ENCODE data around the gene SHC2. TPM values are rescaled to one million over a fixed set of nuclear protein-coding genes. Genes with fewer than 3 reads are reported as not detected.

The SHC2 gene
- total RNA-seq, 1 experiment from 2014 or later, result 16.6 TPM

DNA sequence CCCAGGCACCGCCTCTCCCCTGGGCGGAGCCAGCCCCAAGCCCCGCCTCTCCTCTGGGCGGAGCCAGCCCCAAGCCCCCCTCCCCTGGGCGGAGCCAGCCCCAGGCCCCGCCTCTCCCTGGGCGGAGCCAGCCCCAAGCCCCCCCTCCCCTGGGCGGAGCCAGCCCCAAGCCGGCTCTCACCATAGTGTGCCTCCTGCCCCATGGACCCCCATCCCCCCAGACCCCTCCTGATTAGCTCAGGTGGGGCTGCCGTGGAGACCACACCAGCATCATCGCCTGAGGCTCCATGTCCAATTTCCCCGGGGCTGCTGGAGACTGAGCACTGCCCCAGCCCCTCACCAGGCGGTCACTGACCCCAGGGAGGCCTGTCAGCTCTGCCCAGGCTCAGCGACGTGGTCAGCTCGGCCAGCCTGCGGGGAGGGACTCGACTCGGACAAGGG lies 31.3 kb upstream of the SHC2 start:
- H4K20me1 ChIP-seq (ENCODE audit: control insufficient read depth, insufficient read depth, insufficient read length), result no peaks in the 10 kb centered on the region
- peaks cover 2 to 17% of the 10 kb centered on the region in 2 experiments; a peak in 3 of 4 replicates for H3K4me1 Mint-ChIP-seq
- no peak overlapping the region for H2BK12ac ChIP-seq (ENCODE audit: insufficient read length, low read depth, low read length)
- peaks cover 4% of the 10 kb centered on the region for H3K23me2 ChIP-seq (ENCODE audit: insufficient read length, low read depth, low read length, poor library complexity, severe bottlenecking)
- no peak overlapping the region for H3K27ac Mint-ChIP-seq
- no peak overlapping the region for H2AFZ ChIP-seq (ENCODE audit: low read length)
- H3K56ac ChIP-seq (ENCODE audit: insufficient read length, low read depth, low read length), result no peak overlapping the region
- H3K79me2 ChIP-seq (ENCODE audit: insufficient read depth, low read length), result no peaks in the 10 kb centered on the region
- no peak overlapping the region for H3K9ac ChIP-seq (ENCODE audit: extremely low read depth, insufficient read length, low read length)
- H3T11ph ChIP-seq (ENCODE audit: low read length), result no peak overlapping the region
- no peak overlapping the region for H2BK5ac ChIP-seq (ENCODE audit: insufficient read length, low read length)
- H3K18ac ChIP-seq (ENCODE audit: insufficient read length, low read depth, low read length), result no peak overlapping the region
- no peaks in the 10 kb centered on the region for H3K27me3 ChIP-seq (ENCODE audit: insufficient read depth, low read length)
- no peaks in the 10 kb centered on the region for H3K36me3 Mint-ChIP-seq (ENCODE audit: insufficient read depth in 1 of 3, low read depth in 3 of 3)
- peaks cover 16% of the 10 kb centered on the region for H3K27me3 Mint-ChIP-seq (ENCODE audit: low read depth)
- H4K5ac ChIP-seq (ENCODE audit: insufficient read length, low read depth, low read length), result no peak overlapping the region
- no peak overlapping the region for H2BK15ac ChIP-seq (ENCODE audit: low read depth, low read length)
- DNase-seq, result peak; percentile 59
- H3K4me3 Mint-ChIP-seq, result no peak overlapping the region
- no peak overlapping the region for H3K4me2 ChIP-seq (ENCODE audit: insufficient read depth, insufficient read length, low read length)
- H3K9me3 Mint-ChIP-seq, result peaks cover 3 to 4% of the 10 kb centered on the region in 2 experiments; a peak in 2 of 5 replicates
- H2BK20ac ChIP-seq (ENCODE audit: low read depth, low read length, poor library complexity, severe bottlenecking), result no peak overlapping the region
- H3K14ac ChIP-seq (ENCODE audit: insufficient read depth, low read length), result no peak overlapping the region
- WGBS (ENCODE audit: extremely low coverage, insufficient read length, low lambda C conversion rate), result no CpG with 5 or more reads among the region's 19 CpGs
- H3K23ac ChIP-seq (ENCODE audit: insufficient read length, low read depth, low read length), result no peak overlapping the region
- no peaks in the 10 kb centered on the region for H3K4me1 ChIP-seq (ENCODE audit: insufficient read depth, low read length)
- TF ChIP-seq, protein P1, sequence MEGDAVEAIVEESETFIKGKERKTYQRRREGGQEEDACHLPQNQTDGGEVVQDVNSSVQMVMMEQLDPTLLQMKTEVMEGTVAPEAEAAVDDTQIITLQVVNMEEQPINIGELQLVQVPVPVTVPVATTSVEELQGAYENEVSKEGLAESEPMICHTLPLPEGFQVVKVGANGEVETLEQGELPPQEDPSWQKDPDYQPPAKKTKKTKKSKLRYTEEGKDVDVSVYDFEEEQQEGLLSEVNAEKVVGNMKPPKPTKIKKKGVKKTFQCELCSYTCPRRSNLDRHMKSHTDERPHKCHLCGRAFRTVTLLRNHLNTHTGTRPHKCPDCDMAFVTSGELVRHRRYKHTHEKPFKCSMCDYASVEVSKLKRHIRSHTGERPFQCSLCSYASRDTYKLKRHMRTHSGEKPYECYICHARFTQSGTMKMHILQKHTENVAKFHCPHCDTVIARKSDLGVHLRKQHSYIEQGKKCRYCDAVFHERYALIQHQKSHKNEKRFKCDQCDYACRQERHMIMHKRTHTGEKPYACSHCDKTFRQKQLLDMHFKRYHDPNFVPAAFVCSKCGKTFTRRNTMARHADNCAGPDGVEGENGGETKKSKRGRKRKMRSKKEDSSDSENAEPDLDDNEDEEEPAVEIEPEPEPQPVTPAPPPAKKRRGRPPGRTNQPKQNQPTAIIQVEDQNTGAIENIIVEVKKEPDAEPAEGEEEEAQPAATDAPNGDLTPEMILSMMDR (conservative IDR thresholded peaks at IDR 0.05), result no peak
- no peaks in the 10 kb centered on the region for H3K9me3 ChIP-seq (ENCODE audit: control insufficient read depth, low read depth, low read length)
- no peak overlapping the region for H3K4ac ChIP-seq (ENCODE audit: low read depth, low read length)
- no peak overlapping the region for H3K27ac ChIP-seq (ENCODE audit: insufficient read length, low read depth, low read length)
- H2BK120ac ChIP-seq (ENCODE audit: low read depth, low read length, poor library complexity, severe bottlenecking), result no peak overlapping the region
- H4K8ac ChIP-seq (replicated peaks; ENCODE audit: insufficient read length, low read depth, low read length), result no peak overlapping the region
- H4K91ac ChIP-seq (ENCODE audit: insufficient read length, low read depth, low read length), result no peak overlapping the region
- no peak overlapping the region for H2AK5ac ChIP-seq (ENCODE audit: insufficient read length, low read length)
- no peaks in the 10 kb centered on the region for H3K79me1 ChIP-seq (ENCODE audit: insufficient read depth, low read depth, low read length, poor library complexity, severe bottlenecking)
